ENCODE results near the gene DGKG. TPM values are rescaled to one million over a fixed set of nuclear protein-coding genes. Genes with fewer than 3 reads are reported as not detected.

The DGKG gene
- total and polyA plus RNA-seq, 2 donors (not counting 1 experiment from before 2014, with no cell fraction given), result 0.67 to 10.9 TPM

GRCh38 chr3:186214670-186215069, 147.4 kb downstream of the DGKG start:
- H3K27me3 ChIP-seq (replicated peaks in 1 of 4; ENCODE audit: control extremely low read depth in 1 of 4, control insufficient read depth in 3 of 4, insufficient read depth in 4 of 4, low read length in 3 of 4), result peaks cover 0 to 2% (median 0%) of the 10 kb centered on the region in 4 experiments
- ChIA-PET POLR2A (no interaction called here), CTCF (no interaction called here)
- no peak overlapping the region for H3K4me2 ChIP-seq (replicated peaks; ENCODE audit: low read depth, low read length, poor library complexity, severe bottlenecking)
- H3K36me3 ChIP-seq (replicated peaks in 1 of 2; ENCODE audit: control extremely low read depth in 1 of 2, control insufficient read depth in 1 of 2, extremely low read depth in 1 of 2, insufficient read depth in 2 of 2, low read length in 1 of 2), result peaks cover 0 to 3% of the 10 kb centered on the region in 2 experiments
- peaks cover 0 to 3% of the 10 kb centered on the region in 2 donors for H3K4me1 ChIP-seq (ENCODE audit: control insufficient read depth in 2 of 2, insufficient read depth in 2 of 2, low read length in 2 of 2)
- no peaks in the 10 kb centered on the region for H3K9me3 Mint-ChIP-seq (ENCODE audit: insufficient read depth)
- intact Hi-C loops (cut with micrococcal nuclease), result no loop called here
- no peak overlapping the region for H2AFZ ChIP-seq (ENCODE audit: insufficient read depth, low read depth, low read length, poor library complexity, severe bottlenecking)
- no peaks in the 10 kb centered on the region for H4K20me1 ChIP-seq (ENCODE audit: control insufficient read depth, insufficient read depth, low read length, poor library complexity, severe bottlenecking)
- peaks cover 3% of the 10 kb centered on the region for H3K27me3 Mint-ChIP-seq
- no peak overlapping the region for H3K9ac ChIP-seq (ENCODE audit: low read length)
- no peak overlapping the region for H3K27ac ChIP-seq (ENCODE audit: low read length in 2 of 2)
- WGBS (ENCODE audit: insufficient coverage), result no CpG with 5 or more reads among the region's 2 CpGs
- peaks cover 3% of the 10 kb centered on the region for H3K4me1 Mint-ChIP-seq
- no peak overlapping the region for H3K4me3 Mint-ChIP-seq
- H3K4me3 ChIP-seq (ENCODE audit: control extremely low read depth in 1 of 5, extremely low read depth in 1 of 5, insufficient read depth in 1 of 5, low read depth in 2 of 5, low read length in 4 of 5), result no peak overlapping the region
- H3K9me3 ChIP-seq (ENCODE audit: control extremely low read depth in 1 of 3, control insufficient read depth in 2 of 3, insufficient read depth in 1 of 3, low read length in 2 of 3), result no peaks in the 10 kb centered on the region
- H3K79me2 ChIP-seq (ENCODE audit: control insufficient read depth, insufficient read depth, low read length), result no peaks in the 10 kb centered on the region
- DNase-seq (no peak), ATAC-seq (ENCODE audit: low read depth) (no peak)
- TF ChIP-seq CTCF (IDR thresholded peaks at IDR 0.05), result no peak
- TF ChIP-seq EZH2 (IDR thresholded peaks at IDR 0.05; ENCODE audit: borderline replicate concordance, insufficient read depth, low read depth, low read length, poor library complexity, severe bottlenecking), result no peak
- H3K27ac Mint-ChIP-seq, result no peak overlapping the region

- Mint-ChIP-seq H3K27ac (no peak overlapping the region), H3K27me3 (peaks cover 3% of the 10 kb centered on the region), H3K4me3 (no peak overlapping the region), H3K9me3 (ENCODE audit: insufficient read depth) (no peaks in the 10 kb centered on the region), H3K4me1 (peaks cover 8% of the 10 kb centered on the region)
- Histone ChIP-seq H3K27me3 (replicated peaks in 1 of 4; ENCODE audit: control extremely low read depth in 1 of 4, control insufficient read depth in 3 of 4, insufficient read depth in 4 of 4, low read length in 3 of 4) (peaks cover 0 to 2% (median 0%) of the 10 kb centered on the region in 4 experiments), H2AFZ (ENCODE audit: insufficient read depth, low read depth, low read length, poor library complexity, severe bottlenecking) (no peak overlapping the region), H3K4me3 (ENCODE audit: control extremely low read depth in 1 of 5, extremely low read depth in 1 of 5, insufficient read depth in 1 of 5, low read depth in 2 of 5, low read length in 4 of 5) (no peak overlapping the region), H3K4me1 (ENCODE audit: control insufficient read depth in 2 of 2, insufficient read depth in 2 of 2, low read length in 2 of 2) (peaks cover 0 to 3% of the 10 kb centered on the region in 2 donors), H3K4me2 (replicated peaks; ENCODE audit: low read depth, low read length, poor library complexity, severe bottlenecking) (no peak overlapping the region), H4K20me1 (ENCODE audit: control insufficient read depth, insufficient read depth, low read length, poor library complexity, severe bottlenecking) (no peaks in the 10 kb centered on the region), H3K27ac (ENCODE audit: low read length in 2 of 2) (no peak overlapping the region), H3K36me3 (replicated peaks in 1 of 2; ENCODE audit: control extremely low read depth in 1 of 2, control insufficient read depth in 1 of 2, extremely low read depth in 1 of 2, insufficient read depth in 2 of 2, low read length in 1 of 2) (peaks cover 0 to 3% of the 10 kb centered on the region in 2 experiments), H3K9me3 (ENCODE audit: control extremely low read depth in 1 of 3, control insufficient read depth in 2 of 3, insufficient read depth in 1 of 3, low read length in 2 of 3) (no peaks in the 10 kb centered on the region), H3K9ac (ENCODE audit: low read length) (no peak overlapping the region), H3K79me2 (ENCODE audit: control insufficient read depth, insufficient read depth, low read length) (no peaks in the 10 kb centered on the region)
- ChIA-PET POLR2A (interaction anchor here (0.5 kb wide), 1 partner anchor 93 kb away, joined by 4 read pairs; no protein-coding TSS in a partner anchor), CTCF (no interaction called here)
- DNase-seq (no peak), ATAC-seq (ENCODE audit: low read depth) (no peak)
- intact Hi-C loops (cut with micrococcal nuclease), result no loop called here
- TF ChIP-seq CTCF (IDR thresholded peaks at IDR 0.05), result no peak
- no peak for TF ChIP-seq EZH2 (IDR thresholded peaks at IDR 0.05; ENCODE audit: borderline replicate concordance, insufficient read depth, low read depth, low read length, poor library complexity, severe bottlenecking)
- 86% methylated on average over 2 of the region's 4 CpGs for WGBS (ENCODE audit: insufficient coverage)
Measured at GRCh38 chr3:186213946-186214345, 148.1 kb downstream of the DGKG start.

All from B cell (primary cell).